NCI-H1105 (cell line): ENCODE measurements around the gene CCL24.
"Not testable (repeated sequence)": the region's sequence is repeated elsewhere in the genome, so short reads cannot be mapped to it uniquely, and the experiment has no call there.

Experiments
- DNase-seq: peaks from one replicate; lab custom pipeline; 2025; lab: John Stamatoyannopoulos, UW

The CCL24 gene

DNA sequence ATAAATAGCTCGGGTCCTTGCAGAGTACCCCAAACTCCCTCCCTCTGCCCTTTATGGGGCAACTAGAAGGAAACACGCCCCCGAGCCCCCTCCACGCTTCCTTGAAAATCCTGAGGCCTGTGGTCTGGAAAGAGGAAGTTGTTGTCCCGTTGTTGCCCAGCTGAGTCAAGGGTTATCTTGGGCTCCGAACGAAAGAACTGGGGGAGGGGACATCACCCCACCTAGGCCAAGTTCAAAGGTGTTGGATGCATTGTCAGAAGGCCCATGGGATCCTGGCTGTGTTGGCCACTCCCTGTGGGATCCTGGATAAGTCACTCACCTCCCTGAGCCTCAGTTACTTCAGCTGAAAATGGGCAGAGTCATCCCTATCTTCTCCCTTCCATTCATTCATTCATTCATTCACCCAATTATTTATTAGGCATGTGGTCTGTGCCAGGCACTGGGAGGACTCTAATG, at the start of gene CCL24:
Gene CCL24 (minus strand): TSS at position 26 of the 456 bp plus-strand sequence. CDS start 91 bp downstream, outside the sequence.
- DNase-seq, result no peak

DNA sequence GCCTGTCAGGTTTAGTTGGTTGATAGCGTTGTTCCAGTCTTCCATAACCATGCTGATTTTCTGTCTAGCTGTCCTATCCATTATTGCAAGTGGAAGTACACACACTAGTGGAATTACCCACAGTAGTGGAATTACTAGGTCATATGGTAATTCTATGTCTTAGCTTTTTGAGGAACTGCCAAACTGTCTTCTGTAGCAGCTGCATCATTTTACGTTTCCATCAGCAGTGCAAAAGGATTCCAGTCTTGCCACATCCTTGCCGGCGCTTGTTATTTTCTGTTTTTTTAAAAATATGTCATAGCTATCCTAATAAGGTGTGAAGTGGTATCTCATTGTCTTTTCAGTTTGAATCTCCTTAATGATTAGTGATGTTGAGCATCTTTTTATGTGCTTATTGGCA, 48.0 kb upstream of the CCL24 start:
- DNase-seq, result no peak

GRCh38 chr7:75858410-75858809, 44.8 kb upstream of the CCL24 start:
- DNase-seq, result no peak

DNA sequence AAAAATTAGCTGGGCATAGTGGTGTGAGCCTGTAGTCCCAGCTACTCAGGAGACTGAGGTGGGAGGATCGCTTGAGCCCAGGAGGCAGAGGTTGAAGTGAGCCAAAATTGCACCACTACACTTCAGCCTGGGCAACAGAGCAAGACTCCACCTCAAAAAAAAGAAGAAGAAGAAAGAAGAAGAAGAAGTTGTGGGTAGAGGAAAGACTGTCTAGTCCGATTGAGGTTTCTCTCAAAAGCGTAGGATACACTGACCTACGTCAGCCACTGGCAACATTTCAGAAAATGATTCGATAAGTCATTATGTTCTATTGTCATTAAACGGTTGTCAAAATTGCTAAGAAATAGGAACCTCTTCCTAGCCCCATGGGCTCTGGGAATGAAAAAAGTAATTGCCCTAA, 42.9 kb upstream of the CCL24 start:
- no peak for DNase-seq

- not testable (repeated sequence) for DNase-seq
Measured at GRCh38 chr7:75854813-75855345, 41.3 kb upstream of the CCL24 start.

- DNase-seq, result no peak
Measured at GRCh38 chr7:75854233-75854632, 40.6 kb upstream of the CCL24 start.

- no peak for DNase-seq
Measured at GRCh38 chr7:75850235-75850634, 36.6 kb upstream of the CCL24 start.

DNA sequence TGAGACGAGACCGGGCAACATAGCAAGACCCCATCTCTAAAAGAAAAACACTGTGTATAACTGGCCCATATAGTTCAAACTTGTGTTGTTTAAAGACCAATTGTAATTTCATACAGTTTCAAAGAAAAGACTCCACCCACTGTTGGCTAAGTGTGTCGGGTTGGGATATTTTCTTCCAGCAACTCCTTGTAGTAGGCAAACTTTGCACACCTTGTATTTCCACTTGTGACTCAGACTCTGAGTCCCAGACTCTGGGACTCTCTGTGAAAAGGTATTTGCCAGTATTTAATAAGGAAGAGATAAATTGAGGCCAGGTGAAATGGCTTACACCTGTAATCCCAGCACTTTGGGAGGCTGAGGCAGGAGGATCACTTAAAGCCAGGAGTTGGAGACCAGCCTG, 36.0 kb upstream of the CCL24 start:
- DNase-seq, result no peak

DNA sequence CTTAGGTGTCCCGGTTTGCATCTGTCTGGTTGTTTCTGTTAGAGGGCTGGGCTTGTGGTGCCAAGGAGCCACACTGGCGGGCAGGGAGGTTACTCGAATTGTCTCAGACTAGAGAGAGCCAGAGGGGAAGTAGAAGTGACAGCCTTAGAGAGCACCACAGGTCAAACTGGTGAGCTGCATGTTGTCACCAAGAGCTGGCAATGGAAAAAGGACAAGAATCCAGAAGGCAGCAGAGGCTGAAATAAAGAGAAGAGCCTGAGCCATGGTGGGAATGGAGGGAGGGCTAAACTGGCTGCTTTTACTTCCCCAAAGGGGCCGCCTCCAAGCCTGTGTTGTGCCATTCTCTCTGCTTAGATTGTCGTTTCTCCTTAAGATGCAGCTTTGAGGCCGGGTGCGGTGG, 34.1 kb upstream of the CCL24 start:
- no peak for DNase-seq

- DNase-seq, result not testable (repeated sequence)
Measured at GRCh38 chr7:75845132-75845531, 31.5 kb upstream of the CCL24 start.

DNA sequence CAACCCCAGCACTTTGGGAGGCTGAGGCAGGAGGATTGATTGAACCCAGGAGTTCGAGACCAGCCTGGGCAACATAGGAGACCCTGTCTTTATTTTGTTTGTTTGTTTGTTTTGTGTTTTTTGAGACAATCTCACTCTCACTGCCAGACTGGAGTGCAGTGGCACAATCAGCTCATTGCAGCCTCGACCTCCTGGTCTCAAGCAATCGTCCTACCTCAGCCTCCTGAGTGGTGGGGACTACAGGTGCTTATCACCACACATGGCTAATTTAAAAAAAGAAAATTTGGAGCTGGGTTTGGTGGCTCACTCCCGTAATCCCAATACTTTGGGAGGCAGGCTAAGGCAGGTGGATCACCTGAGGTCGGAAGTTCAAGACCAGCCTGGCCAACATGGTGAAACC, 30.6 kb upstream of the CCL24 start:
- DNase-seq, result no peak

- DNase-seq, result no peak
Measured at GRCh38 chr7:75843613-75844116, 30.1 kb upstream of the CCL24 start.

DNA sequence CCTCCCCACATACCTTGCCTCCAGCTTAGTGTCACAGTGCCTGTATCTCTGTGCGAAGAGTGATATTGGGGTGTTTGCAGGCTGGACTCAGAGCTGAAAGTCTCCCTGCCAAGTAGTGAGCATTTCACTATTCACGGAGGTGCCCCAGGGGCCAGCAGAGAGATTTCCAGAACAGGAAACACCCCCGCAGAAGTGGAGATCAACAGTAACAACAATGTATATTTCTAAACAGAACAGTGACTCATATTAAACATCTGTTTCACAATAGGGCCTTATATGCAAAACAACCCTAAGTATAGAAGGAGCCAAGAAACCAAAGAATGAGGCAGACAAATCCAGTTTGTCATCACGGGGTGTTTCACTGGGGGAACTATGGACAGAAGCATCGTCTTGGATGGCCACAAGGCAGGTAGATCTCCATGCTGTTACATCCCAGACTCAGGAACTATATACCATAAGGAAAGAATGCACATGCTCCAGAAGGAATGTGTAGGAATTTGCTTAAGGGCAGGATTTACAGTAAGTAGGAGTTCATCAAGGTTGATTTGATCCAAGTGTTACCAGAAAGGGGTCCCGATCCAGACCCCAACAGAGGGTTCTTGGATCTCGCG, 29.3 kb upstream of the CCL24 start:
- DNase-seq, result no peak

DNA sequence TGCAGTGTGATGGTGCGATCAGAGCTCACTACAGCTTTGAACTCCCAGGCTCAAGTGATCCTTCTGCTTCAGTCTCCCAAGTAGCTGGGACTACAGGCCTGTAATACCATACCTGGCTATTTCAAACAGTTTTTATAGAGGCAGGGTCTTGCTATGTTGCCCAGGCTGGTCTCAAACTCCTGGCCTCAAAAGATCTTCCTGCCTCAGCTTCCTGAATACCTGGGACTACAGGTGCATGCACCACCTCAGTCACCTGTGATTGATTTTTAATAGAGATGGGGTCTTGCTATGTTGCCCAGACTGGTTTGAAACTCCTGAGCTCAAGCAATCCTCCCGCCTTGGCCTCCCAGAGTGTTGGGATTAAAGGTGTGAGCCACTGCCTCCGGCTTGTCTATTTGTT, 26.4 kb upstream of the CCL24 start:
- no peak for DNase-seq

DNA sequence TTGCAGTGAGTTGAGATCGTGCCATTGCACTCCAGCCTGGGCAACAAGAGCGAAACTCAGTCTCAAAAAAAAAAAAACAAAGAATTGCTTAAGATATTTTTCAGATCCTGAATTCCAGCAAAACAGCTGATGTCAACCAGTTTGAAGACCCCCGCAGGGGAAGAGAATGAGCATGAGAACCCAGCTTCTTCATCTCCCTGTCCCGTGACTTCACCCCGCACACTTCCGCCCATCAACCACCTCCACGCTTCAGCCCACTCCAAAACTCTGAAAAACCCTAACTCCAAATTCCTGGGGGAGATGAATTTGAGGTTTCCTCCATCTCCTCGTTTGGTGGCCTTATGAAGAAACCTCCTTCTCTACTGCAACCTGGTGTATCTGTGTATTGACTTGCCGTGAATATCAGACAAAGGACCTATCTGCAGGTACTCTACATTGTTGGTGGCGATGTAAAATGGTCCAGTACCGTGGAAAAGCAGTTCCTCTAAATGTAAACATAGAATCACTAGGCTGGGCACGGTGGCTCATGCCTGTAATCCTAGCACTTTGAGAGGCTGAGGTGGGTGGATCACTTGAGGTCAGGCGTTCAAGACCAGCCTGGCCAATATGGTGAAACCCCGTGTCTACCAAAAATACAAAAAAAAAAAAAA, 24.8 kb upstream of the CCL24 start:
- DNase-seq, result not testable (repeated sequence)

GRCh38 chr7:75836798-75837197, 23.2 kb upstream of the CCL24 start:
- no peak for DNase-seq

DNA sequence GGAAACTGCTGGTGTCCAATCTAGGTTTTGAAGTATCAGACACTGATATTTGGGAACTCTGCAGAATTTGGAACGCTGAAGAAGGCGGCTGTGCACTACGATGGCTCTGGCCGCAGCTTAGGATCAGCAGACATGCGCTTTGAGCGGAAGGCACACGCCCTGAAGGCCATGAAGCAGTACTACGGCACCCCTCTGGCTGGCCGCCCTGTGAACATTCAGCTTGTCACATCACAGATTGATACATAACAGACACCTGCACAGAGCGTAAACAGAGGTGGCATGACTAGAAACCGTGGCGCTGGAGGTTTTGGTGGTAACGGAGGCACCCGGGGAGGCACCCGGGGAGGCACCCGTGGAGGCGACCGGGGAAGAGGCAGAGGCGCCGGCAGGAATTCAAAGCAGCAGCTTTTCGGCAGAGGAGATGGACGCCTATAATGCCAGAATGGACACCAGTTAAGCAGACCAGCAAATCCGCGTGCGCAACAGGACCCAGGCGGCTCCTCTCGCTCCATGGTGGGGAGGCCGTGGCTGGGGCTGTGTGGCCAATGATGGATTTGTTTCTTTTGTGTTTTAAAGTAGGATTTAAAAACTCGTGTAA, 22.2 kb upstream of the CCL24 start:
- DNase-seq, result no peak

DNA sequence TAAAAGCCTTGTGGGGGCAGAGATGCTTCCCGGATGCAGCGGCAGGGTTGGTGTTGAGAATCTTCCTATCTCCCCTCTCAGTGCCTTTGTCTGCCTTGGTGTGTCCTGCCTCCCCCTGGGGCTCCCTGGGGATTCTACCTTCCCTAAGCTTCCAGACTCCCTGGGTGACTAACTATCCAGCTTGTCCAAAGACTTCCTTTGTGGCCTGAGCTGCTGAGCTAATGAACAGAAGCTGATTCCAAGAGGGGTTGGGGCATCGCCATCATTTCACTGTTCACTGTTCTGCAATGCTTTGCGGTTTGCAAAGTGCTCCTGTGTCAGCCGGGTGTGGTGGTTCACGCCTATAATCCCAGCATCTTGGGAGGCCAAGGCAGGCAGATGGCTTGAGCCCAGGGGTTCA, 20.1 kb upstream of the CCL24 start:
- not testable (repeated sequence) for DNase-seq

DNA sequence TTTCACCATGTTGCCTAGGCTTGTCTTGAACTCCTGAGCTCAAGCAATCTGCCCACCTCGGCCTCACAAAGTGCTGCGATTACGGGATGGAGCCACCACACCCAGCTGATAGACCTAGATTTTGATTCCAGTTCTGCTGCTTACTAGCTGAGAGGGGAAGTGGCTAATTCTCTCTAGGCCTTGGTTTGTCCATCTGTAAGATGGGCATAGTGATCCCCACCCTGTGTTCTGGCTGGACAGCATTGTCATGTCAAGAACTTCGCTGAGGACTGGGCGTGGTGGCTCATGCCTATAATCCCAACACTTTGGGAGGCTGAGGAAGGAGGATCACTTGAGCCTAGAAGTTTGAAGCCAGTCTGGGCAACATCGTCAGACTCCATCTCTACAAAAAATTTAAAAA, 17.4 kb upstream of the CCL24 start:
- DNase-seq, result no peak

DNA sequence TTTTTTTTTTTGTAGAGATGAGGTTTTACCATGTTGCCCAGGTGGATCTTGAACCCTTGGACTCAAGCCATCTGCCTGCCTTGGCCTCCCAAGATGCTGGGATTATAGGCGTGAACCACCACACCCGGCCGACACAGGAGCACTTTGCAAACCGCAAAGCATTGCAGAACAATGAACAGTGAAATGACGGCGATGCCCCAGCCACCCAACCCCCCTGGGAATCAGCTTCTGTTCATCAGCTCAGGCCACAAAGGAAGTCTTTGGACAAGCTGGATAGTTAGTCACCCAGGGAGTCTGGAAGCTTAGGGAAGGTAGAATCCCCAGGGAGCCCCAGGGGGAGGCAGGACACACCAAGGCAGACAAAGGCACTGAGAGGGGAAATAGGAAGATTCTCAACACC, 16.1 kb upstream of the CCL24 start:
- DNase-seq, result not testable (repeated sequence)

GRCh38 chr7:75823198-75823910, 9.7 kb upstream of the CCL24 start:
- no peak for DNase-seq

GRCh38 chr7:75820688-75821087, 7.1 kb upstream of the CCL24 start:
- no peak for DNase-seq
